Stomach (tissue), 9 donors: Measurements from ENCODE around the gene NLRX1. TPM values are rescaled to one million over a fixed set of nuclear protein-coding genes. Genes with fewer than 3 reads are reported as not detected.
"Not testable (repeated sequence)": the region's sequence is repeated elsewhere in the genome, so short reads cannot be mapped to it uniquely, and the experiment has no call there.

Experiments
- DNase-seq, 2 donors: peaks; one replicate each; pipeline versions ENCODE4 v3.0.0 to v3.0.0-alpha.2; 2013 to 2019
- H3K27ac ChIP-seq, 5 donors: fragments of 200-600 bp in 4 of 5; sonication (generic) in 4 of 5; one replicate each; pipeline ENCODE4 v1.5.1; 2013 to 2019; ENCODE audit warnings: mild to moderate bottlenecking in 1 of 5, moderate library complexity in 1 of 5
- H3K27me3 ChIP-seq, 3 donors: fragments of 200-600 bp; sonication (generic); one replicate each; pipeline ENCODE4 v1.5.1; 2017 to 2019; ENCODE audit warnings: mixed run types in 1 of 3
- H3K36me3 ChIP-seq, 4 donors: fragments of 200-600 bp; sonication (generic); 1 replicate in 3 of 4; 2 replicates in 1 of 4; pipeline ENCODE4 v1.5.1; 2016 to 2019
- H3K4me1 ChIP-seq, 4 donors: fragments of 200-600 bp; sonication (generic); one replicate each; pipeline ENCODE4 v1.5.1; 2016 to 2019
- H3K4me3 ChIP-seq, 4 donors: fragments of 200-600 bp; sonication (generic) in 3 of 4; one replicate each; pipeline ENCODE4 v1.5.1; 2016 to 2019; ENCODE audit warnings: mild to moderate bottlenecking in 1 of 4
- H3K9me3 ChIP-seq, 4 donors: fragments of 200-600 bp; sonication (generic); one replicate each; pipeline ENCODE4 v1.5.1; 2016 to 2019
- CTCF ChIP-seq, 7 experiments: fragments of 450-650 bp in 4 of 7; fragments of 200-600 bp in 3 of 7; sonication (generic) in 3 of 7; IDR thresholded peaks; one replicate each; pipeline ENCODE4 v1.5.1; 2016 to 2019; ENCODE audit warnings: antibody characterized with exemption in 7 of 7, control low read depth in 2 of 7, mild to moderate bottlenecking in 1 of 7
- EP300 ChIP-seq: sonication (generic); formaldehyde crosslinking; IDR thresholded peaks from one replicate; pipeline ENCODE4 v1.6.1; 2017; ENCODE audit warnings: antibody characterized with exemption
- POLR2A ChIP-seq, 4 donors: fragments of 450-650 bp; IDR thresholded peaks; one replicate each; pipeline ENCODE4 v1.6.1; 2016; ENCODE audit warnings: antibody characterized with exemption in 4 of 4, control low read depth in 2 of 4, mild to moderate bottlenecking in 1 of 4, moderate library complexity in 1 of 4
- POLR2AphosphoS5 ChIP-seq, 3 donors: sonication (generic); formaldehyde crosslinking; IDR thresholded peaks; one replicate each; pipeline ENCODE4 v1.6.1; 2016; ENCODE audit warnings: antibody characterized with exemption in 3 of 3
- WGBS, 5 donors: extraction: QIAGEN DNeasy Blood & Tissue Kit in 3 of 5; methylation state at CpG; one replicate each; pipeline versions ENCODE4 v1.1.5 to v1.1.7; 2013 to 2018; 5-methylcytosine and 5-hydroxymethylcytosine counted together
- intact Hi-C: fragments of 100-400 bp; cut with DNase I; formaldehyde crosslinking; loops from one replicate; pipeline ENCODE4 v1.15.1; 2023; ENCODE audit warnings: low total_unique reads
- polyA plus RNA-seq, 3 donors: library from polyadenylated mRNA; stranded (reverse); fragments of 200-250 nt; gene quantifications; one replicate each; pipeline ENCODE4 v1.2.3, GENCODE V29; 2013
- total RNA-seq, 5 donors: library from RNA; depleted of rRNA; stranded (reverse); fragments of >200 nt; gene quantifications; one replicate each; pipeline versions ENCODE4 v1.1.0 to v1.2.3, GENCODE V29; 2014 to 2016
- donor health status: healthy with polysubstance abuse.
- donor health status: Bipolar disorder and iron deficiency.
- donor health status: healthy.

The NLRX1 gene
- total and polyA plus RNA-seq, 8 donors, result 3.8 to 101 (median 12.1) TPM

GRCh38 chr11:119179342-119179741 lies 10.8 kb downstream of the NLRX1 start:
- no peaks in the 10 kb centered on the region for H3K9me3 ChIP-seq
- no peak for TF ChIP-seq CTCF (IDR thresholded peaks at IDR 0.05)
- no peak for TF ChIP-seq POLR2A (IDR thresholded peaks at IDR 0.05)
- TF ChIP-seq EP300, result no peak
- TF ChIP-seq POLR2AphosphoS5 (IDR thresholded peaks at IDR 0.05), result no peak
- H3K27ac ChIP-seq, result no peak overlapping the region
- 92 to 96% (median 96%) methylated on average over 6 of the region's 6 CpGs for WGBS, 5 donors
- H3K4me1 ChIP-seq, result peaks cover 0 to 10% (median 0%) of the 10 kb centered on the region in 4 donors
- H3K27me3 ChIP-seq, result no peaks in the 10 kb centered on the region
- H3K36me3 ChIP-seq, result peaks cover 11 to 85% (median 70%) of the 10 kb centered on the region in 4 donors
- H3K4me3 ChIP-seq, result no peak overlapping the region
- no peak for DNase-seq
- intact Hi-C loops, result no loop called here

- no peak overlapping the region for H3K27ac ChIP-seq
- H3K4me1 ChIP-seq, result peaks cover 0 to 7% (median 0%) of the 10 kb centered on the region in 4 donors
- intact Hi-C loops, result no loop called here
- 83 to 92% (median 86%) methylated on average over 9 to 10 of the region's 10 CpGs for WGBS, 5 donors
- H3K4me3 ChIP-seq, result no peak overlapping the region
- H3K36me3 ChIP-seq, result peaks cover 5 to 78% (median 64%) of the 10 kb centered on the region in 4 donors
- no peaks in the 10 kb centered on the region for H3K9me3 ChIP-seq
- TF ChIP-seq EP300 (no peak), CTCF (IDR thresholded peaks at IDR 0.05) (no peak), POLR2A (IDR thresholded peaks at IDR 0.05) (no peak), POLR2AphosphoS5 (IDR thresholded peaks at IDR 0.05) (no peak)
- no peaks in the 10 kb centered on the region for H3K27me3 ChIP-seq
- DNase-seq, result peak in 1 of 2 donors; percentile 63
Measured at GRCh38 chr11:119179983-119180382, 11.5 kb downstream of the NLRX1 start.

- 77 to 87% (median 84%) methylated on average over 6 of the region's 6 CpGs for WGBS, 5 donors
- no peak overlapping the region for H3K4me3 ChIP-seq
- no peak for DNase-seq
- peaks cover 5 to 8% (median 8%) of the 10 kb centered on the region in 4 donors for H3K4me1 ChIP-seq
- H3K9me3 ChIP-seq, result no peaks in the 10 kb centered on the region
- intact Hi-C loops, result no loop called here
- H3K27ac ChIP-seq, result no peak overlapping the region
- peaks cover 0 to 2% (median 0%) of the 10 kb centered on the region in 3 donors for H3K27me3 ChIP-seq
- peaks cover 5 to 68% (median 55%) of the 10 kb centered on the region in 4 donors for H3K36me3 ChIP-seq
- TF ChIP-seq EP300 (no peak), CTCF (IDR thresholded peaks at IDR 0.05) (no peak), POLR2AphosphoS5 (IDR thresholded peaks at IDR 0.05) (no peak), POLR2A (IDR thresholded peaks at IDR 0.05) (no peak)
Measured at GRCh38 chr11:119180729-119181676, 12.5 kb downstream of the NLRX1 start.

- Histone ChIP-seq H3K27ac (no peak overlapping the region), H3K4me3 (no peak overlapping the region), H3K9me3 (no peaks in the 10 kb centered on the region), H3K27me3 (peaks cover 0 to 10% (median 0%) of the 10 kb centered on the region in 3 donors), H3K36me3 (peaks cover 5 to 60% (median 51%) of the 10 kb centered on the region in 4 donors), H3K4me1 (peaks cover 5 to 17% (median 14%) of the 10 kb centered on the region in 4 donors)
- peak in 1 of 2 donors; percentile 42 for DNase-seq
- TF ChIP-seq POLR2AphosphoS5 (IDR thresholded peaks at IDR 0.05), result no peak
- intact Hi-C loops, result no loop called here
- 78 to 89% (median 86%) methylated on average over 12 to 17 of the region's 17 CpGs for WGBS, 5 donors
Measured at GRCh38 chr11:119181677-119182412, 13.3 kb downstream of the NLRX1 start.

- DNase-seq, H3K4me3 ChIP-seq, H3K27ac ChIP-seq, H3K9me3 ChIP-seq, intact Hi-C loops: not testable (repeated sequence)
- H3K4me1 ChIP-seq, result peaks cover 5 to 31% (median 18%) of the 10 kb centered on the region in 4 donors
- peaks cover 0 to 23% (median 0%) of the 10 kb centered on the region in 3 donors for H3K27me3 ChIP-seq
- 69 to 86% (median 84%) methylated on average over 9 of the region's 9 CpGs for whole genome bisulfite sequencing, 5 donors
- H3K36me3 ChIP-seq, result peaks cover 5 to 46% (median 42%) of the 10 kb centered on the region in 4 donors
Measured at GRCh38 chr11:119184399-119184798, 15.9 kb downstream of the NLRX1 start.
